Choroid plexus epithelial cell (primary cell): ENCODE results near the gene RAB3IP.
"Not testable (repeated sequence)": the region's sequence is repeated elsewhere in the genome, so short reads cannot be mapped to it uniquely, and the experiment has no call there.

Source experiments
- DNase-seq: peaks from one replicate; pipeline ENCODE4 v3.0.0-alpha.2; 2010; ENCODE audit warnings: low read depth
- H3K4me3 ChIP-seq: 2 replicates; pipeline ENCODE4 v1.5.1; 2011; ENCODE audit warnings: low read depth, mild to moderate bottlenecking, control low read depth, low read length, moderate library complexity
- CTCF ChIP-seq: conservative IDR thresholded peaks from 2 replicates; pipeline ENCODE4 v1.5.1; 2011; ENCODE audit warnings: low read depth, mild to moderate bottlenecking, control low read depth, inconsistent platforms, low read length, moderate library complexity

The RAB3IP gene

DNA sequence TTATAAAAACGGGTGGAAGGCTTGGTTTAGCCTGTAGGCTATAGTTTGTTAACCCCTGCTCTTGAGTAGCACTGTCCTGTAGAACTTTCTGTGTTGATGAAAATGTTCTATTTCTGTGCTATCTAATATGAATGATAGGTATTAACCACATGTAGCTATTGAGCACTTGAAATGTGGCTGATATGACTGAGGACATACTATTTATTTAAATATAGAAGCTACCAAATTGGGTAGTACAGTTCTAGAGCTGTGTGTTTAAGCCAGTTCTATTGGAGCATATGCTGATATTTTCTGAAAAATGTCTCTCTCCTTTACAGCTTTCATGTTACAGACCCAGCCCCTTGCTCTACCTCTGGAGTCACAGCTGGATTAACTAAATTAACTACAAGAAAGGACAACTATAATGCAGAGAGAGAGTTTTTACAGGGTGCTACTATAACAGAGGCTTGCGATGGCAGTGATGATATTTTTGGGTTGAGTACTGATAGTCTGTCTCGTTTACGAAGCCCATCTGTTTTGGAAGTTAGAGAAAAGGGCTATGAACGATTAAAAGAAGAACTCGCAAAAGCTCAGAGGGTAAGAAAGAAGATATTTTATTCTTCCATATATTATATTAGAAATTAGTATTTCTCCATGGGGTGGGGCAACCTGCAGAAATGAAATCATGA is 17.6 kb downstream of the RAB3IP start:
- no peak for TF ChIP-seq CTCF
- H3K4me3 ChIP-seq: no peak overlapping the region
- DNase-seq: no peak

- TF ChIP-seq CTCF: no peak
- no peak for DNase-seq
These were observed 19.4 kb downstream of the RAB3IP start for GRCh38 chr12:69758105-69758504.

GRCh38 chr12:69759581-69759980 is 20.9 kb downstream of the RAB3IP start:
- not testable (repeated sequence) for H3K4me3 ChIP-seq, DNase-seq

More at GRCh38 chr12:69758105-69758504, 19.4 kb downstream of the RAB3IP start:
- H3K4me3 ChIP-seq: no peak overlapping the region

DNA sequence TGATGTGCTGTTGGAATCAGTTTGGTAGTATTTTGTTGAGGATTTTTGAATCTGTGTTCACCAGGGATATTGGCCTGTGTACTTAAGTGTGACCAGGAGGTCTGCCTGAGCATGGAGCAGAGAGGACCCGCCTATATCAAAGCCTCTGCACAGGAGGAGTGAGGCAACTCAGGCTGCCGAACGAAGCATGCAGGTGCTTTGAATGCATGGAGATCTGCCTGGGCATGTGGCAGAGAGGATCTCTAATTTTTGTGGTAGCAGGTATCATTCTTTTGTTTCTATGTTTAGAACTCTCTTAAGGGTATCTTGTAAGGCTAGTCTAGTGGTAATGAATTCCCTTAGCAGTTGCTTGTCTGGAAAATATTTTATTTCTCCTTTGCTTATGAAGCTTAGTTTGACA is 26.9 kb downstream of the RAB3IP start:
- DNase-seq: no peak
- no peak overlapping the region for H3K4me3 ChIP-seq
- no peak for TF ChIP-seq CTCF

DNA sequence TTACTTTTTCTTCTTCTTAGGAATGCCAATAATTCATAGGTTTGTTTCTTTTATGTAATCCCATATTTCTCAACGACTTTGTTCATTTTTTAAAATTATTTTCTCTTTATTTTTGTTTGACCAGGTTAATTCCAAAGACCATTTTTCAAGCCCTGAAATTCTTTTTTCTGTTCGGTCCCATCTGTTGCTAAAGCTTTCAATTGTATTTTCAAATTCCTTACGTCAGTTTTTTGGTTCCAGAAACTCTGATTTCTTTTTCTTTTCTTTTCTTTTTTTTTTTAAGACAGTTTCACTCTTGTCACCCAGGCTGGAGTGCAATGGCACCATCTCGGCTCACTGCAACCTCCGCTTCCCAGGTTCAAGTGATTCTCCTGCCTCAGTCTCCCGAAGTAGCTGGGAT is 27.6 kb downstream of the RAB3IP start:
- no peak overlapping the region for H3K4me3 ChIP-seq
- DNase-seq: no peak

GRCh38 chr12:69779928-69780327 is 41.3 kb downstream of the RAB3IP start:
- TF ChIP-seq CTCF: peak; percentile 78
- peak; percentile 67 for DNase-seq
- H3K4me3 ChIP-seq: no peak overlapping the region

More for the DNA sequence above, 27.6 kb downstream of the RAB3IP start:
- TF ChIP-seq CTCF: no peak

- DNase-seq: no peak
- no peak overlapping the region for H3K4me3 ChIP-seq
These were observed 44.7 kb downstream of the RAB3IP start for GRCh38 chr12:69783365-69783764.

More at GRCh38 chr12:69783365-69783764, 44.7 kb downstream of the RAB3IP start:
- TF ChIP-seq CTCF: no peak
